Rectal smooth muscle tissue (tissue), 1 donor: ENCODE measurements around the gene SORCS3.

Source experiments
- H3K27ac ChIP-seq: one replicate; pipeline ENCODE4 v1.7.0; 2013; ENCODE audit warnings: low read depth, low read length, inconsistent platforms
- H3K27me3 ChIP-seq: one replicate; pipeline ENCODE4 v1.7.0; 2013; ENCODE audit warnings: low read length; ENCODE audit not compliant: control insufficient read depth, insufficient read depth
- H3K36me3 ChIP-seq: one replicate; pipeline ENCODE4 v1.7.0; 2013; ENCODE audit warnings: low read length; ENCODE audit not compliant: control insufficient read depth, insufficient read depth
- H3K4me1 ChIP-seq: one replicate; pipeline ENCODE4 v1.7.0; 2013; ENCODE audit warnings: low read length; ENCODE audit not compliant: control insufficient read depth, insufficient read depth
- H3K4me3 ChIP-seq: one replicate; pipeline ENCODE4 v1.7.0; 2013; ENCODE audit warnings: low read length
- H3K9ac ChIP-seq: one replicate; pipeline ENCODE4 v1.7.0; 2013; ENCODE audit warnings: low read length

The SORCS3 gene

DNA sequence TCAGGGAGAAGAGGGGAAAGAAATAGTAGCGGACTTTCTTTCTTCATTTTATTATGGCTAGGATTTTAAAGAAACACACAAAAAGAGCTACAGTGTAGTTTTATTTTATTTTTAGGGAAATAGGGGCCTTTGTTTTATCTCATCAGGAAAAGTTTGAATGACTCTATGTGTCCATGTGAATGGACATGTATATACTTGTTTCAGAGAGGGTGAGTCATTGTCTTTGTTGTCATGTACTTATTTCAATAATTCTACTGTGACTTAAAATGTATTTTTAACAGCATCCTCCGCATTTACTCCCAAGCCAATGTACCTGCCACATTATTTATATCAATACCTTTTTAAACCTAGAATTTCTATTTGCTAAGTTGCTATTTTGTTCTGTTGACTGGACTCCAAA is 569.5 kb downstream of the SORCS3 start:
- Histone ChIP-seq H3K4me3 (no peak overlapping the region), H3K36me3 (no peaks in the 10 kb centered on the region), H3K9ac (no peak overlapping the region), H3K27me3 (no peaks in the 10 kb centered on the region), H3K4me1 (no peaks in the 10 kb centered on the region), H3K27ac (no peak overlapping the region)

DNA sequence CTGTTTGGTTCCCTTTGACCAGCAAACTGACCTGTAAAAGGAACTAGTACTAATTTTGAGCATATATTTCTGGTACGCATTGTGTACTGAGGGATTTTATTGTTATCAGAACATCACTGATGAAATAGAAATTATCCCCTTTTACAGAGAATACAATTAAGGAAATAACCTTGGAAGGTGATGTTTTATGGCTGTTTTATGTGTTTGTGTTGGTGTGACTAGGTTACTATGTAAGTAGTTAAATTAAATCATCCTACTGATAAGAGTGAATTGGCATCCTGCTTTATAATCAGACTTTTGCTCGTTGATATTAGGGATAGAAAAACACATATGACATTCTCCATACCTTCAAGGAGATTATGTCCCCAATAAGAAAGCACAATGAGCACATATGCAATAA is 596.6 kb downstream of the SORCS3 start:
- H3K4me1 ChIP-seq = no peaks in the 10 kb centered on the region
- H3K27ac ChIP-seq = no peak overlapping the region
- no peak overlapping the region for H3K4me3 ChIP-seq
- no peaks in the 10 kb centered on the region for H3K27me3 ChIP-seq
- H3K36me3 ChIP-seq = no peaks in the 10 kb centered on the region
- no peak overlapping the region for H3K9ac ChIP-seq

DNA sequence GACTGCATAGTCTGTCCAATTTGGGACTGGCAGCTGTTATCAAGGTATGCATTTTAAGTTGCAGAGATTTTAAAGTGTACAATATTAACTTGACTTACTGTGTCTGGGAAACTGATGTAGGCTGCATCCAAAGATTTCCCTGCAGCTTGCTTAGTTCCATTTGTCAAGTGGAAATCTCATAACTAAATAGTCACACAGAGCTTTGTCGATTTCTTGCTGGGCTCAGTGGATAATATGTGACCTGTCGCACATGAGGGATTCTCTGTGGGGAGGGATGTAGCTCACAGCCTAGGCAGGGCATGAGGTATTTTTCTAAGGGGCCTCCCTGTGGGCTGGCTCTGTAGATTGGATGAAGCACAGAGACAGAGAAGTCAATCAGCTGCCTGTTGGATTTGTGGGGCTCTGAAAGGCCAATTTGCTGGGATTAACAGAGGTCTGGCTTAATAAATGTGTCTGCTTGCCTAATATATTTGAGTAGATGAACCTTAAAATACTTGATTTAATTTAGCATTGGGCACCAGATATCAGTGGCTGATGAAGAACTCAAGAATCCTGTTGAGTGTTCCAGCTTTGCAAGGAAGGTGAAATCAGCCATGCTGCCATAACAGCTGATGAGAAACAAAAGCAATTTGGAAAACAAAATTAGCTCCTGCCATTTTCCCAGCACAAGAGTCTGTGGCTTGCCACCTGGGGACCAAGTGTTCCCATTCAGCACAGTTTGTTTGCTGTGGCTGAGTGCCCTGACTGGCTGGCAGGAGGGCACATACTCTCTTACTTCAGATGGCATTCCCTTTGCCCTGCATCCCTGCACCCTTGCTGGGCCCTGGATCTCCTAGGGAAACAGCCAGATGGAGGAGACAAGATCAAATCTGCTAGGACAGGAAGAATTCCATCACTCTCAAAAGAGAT is 598.5 kb downstream of the SORCS3 start:
- Histone ChIP-seq H3K4me3 (no peak overlapping the region), H3K4me1 (no peaks in the 10 kb centered on the region), H3K9ac (no peak overlapping the region), H3K36me3 (no peaks in the 10 kb centered on the region), H3K27me3 (no peaks in the 10 kb centered on the region), H3K27ac (no peak overlapping the region)

DNA sequence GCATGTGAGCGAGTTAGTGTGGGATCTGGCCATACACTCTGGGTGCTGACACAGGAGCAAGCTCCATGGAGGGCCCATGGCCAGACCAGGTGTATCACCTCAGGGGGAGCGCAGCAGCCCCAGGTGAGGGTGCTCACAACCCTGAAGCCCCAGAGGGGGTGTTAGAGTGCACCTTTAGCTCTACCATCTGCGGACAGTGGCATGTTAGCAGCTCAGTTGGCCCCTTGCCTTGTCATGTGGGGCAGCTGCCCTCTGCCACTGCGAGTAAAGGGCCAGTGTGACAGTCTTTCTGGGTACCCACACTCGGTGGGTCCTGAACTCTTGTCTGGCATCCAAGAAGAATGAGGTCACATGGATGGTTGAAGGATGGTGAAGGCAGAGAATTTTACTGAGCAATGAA is 600.2 kb downstream of the SORCS3 start:
- Histone ChIP-seq H3K4me1 (no peaks in the 10 kb centered on the region), H3K36me3 (no peaks in the 10 kb centered on the region), H3K4me3 (no peak overlapping the region), H3K27me3 (no peaks in the 10 kb centered on the region), H3K9ac (no peak overlapping the region), H3K27ac (no peak overlapping the region)

DNA sequence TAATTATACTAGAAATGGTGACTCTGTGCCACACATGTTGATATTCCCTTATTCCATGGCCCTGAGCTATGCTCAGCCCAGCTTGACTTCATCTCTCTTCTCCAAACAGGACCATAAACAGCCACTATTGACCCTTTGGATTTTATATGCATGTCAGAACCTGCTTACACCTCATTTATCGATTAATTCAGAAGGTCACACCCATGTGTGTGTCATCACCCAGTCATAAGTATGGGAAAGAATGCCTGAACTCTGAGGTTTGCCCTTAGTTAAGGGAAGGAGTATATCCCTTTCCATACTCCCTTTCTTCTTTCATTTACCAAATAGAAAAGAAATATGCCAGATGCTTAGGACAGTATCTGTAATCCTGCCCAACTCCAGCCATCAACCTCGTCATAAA is 602.3 kb downstream of the SORCS3 start:
- H3K4me3 ChIP-seq = no peak overlapping the region
- no peaks in the 10 kb centered on the region for H3K36me3 ChIP-seq

DNA sequence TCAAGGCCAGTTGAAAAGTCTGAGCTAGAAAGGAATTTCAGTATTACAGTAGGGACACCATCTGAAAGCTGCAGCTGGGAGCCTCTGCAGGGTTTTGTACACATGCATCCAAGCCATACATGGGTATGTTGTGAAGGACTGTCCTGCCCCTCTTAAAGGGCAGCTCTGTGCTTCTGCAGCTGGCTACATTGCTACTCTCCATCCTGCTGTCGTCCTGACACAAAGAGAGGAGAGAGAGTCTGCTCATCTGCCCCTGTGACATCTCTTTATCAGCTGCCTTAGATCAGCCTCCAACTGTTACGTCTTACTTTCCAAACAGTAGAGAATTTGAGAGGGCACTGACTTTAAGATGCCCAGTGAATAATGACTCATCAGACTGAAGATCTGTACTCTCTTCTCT is 602.7 kb downstream of the SORCS3 start:
- Histone ChIP-seq H3K27ac (no peak overlapping the region), H3K9ac (no peak overlapping the region), H3K36me3 (no peaks in the 10 kb centered on the region), H3K27me3 (no peaks in the 10 kb centered on the region), H3K4me1 (no peaks in the 10 kb centered on the region), H3K4me3 (no peak overlapping the region)

More for the DNA sequence above, 602.3 kb downstream of the SORCS3 start:
- Histone ChIP-seq H3K27me3 (no peaks in the 10 kb centered on the region), H3K27ac (no peak overlapping the region), H3K9ac (no peak overlapping the region), H3K4me1 (no peaks in the 10 kb centered on the region)

DNA sequence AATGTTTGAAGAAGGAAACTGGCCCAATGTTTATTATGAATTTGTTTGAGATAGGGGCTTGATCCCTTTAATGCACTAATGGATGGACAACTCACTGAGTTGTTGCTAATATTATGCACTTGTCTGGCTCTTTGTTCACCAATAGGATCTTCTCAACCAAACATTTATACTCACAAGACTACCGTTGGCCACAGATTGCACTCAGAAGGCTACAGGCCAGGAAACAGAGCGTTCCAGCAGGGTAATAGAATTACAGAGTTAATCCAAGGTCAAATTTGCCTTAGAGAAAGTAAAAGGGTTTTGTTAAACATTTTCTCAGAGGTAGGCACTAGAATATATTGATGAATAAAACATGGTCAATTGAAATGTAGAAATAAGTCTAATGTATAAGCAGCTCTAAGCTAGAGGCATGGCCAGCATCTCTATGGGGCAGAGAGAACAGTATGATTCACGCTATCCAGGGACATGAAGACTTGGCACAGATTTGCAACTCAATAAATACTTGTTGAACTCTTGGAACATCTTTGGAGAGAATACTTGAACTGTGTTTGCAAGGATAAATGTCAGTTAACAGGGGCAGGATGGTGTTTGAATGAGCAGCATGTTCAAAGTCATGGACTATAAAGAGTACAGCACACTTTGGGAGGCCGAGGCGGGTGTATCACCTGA is 606.9 kb downstream of the SORCS3 start:
- no peak overlapping the region for H3K9ac ChIP-seq
- H3K27me3 ChIP-seq = no peaks in the 10 kb centered on the region
- no peak overlapping the region for H3K4me3 ChIP-seq
- peaks cover 3% of the 10 kb centered on the region for H3K4me1 ChIP-seq
- no peak overlapping the region for H3K27ac ChIP-seq
- H3K36me3 ChIP-seq = no peaks in the 10 kb centered on the region

DNA sequence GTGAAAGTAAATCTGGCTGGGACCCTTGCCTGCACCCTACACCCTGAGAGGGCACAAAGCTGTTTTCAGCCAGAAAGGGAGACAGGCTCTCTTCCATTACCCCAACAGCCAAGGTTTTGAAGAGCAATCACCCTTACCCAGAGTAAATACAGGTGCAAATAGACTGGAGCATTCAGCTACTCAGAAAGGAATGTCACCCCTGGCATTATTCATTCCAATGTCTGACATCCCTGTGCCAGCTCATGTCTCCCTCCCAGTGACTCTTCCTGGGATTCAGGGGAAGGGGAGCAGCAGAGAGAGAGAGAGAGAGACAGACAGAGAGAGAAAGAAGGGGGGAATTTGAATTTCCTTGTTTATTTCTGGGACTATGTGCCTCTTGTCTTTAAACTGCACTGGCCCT is 611.8 kb downstream of the SORCS3 start:
- Histone ChIP-seq H3K9ac (no peak overlapping the region), H3K27me3 (no peaks in the 10 kb centered on the region), H3K36me3 (no peaks in the 10 kb centered on the region), H3K4me1 (peaks cover 3% of the 10 kb centered on the region), H3K27ac (no peak overlapping the region), H3K4me3 (no peak overlapping the region)

DNA sequence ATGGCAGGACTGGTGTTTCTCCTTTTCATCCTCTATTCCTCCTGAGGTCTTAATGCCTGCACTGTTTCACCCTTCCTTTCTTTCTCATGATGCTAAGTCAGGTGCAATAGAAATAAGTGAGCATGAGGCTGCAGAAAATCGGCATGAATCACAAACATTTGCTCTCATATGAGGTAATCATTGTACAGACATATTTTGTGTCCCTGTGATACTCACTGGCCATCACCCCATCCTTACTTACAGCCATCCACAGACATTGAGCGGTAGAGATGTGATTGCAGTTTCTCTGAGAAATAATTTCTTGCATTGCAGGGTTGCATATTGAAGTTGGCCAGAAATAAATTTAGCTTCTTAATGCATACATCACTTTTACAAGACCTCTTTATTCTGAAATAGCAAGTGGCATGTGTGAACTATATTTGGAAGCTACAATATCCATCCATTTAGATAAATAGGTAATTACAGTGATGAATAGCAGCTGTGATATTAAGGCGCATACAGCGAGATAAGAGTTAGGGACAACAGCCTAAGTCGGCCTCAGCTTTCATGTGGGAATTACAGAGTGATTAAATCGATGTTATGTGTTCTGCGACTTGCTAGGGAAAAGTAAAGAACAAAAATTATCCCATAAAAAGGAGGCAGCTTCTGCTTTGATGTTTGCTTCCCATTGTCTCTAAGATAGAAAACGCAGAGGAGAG is 612.6 kb downstream of the SORCS3 start:
- Histone ChIP-seq H3K9ac (no peak overlapping the region), H3K4me1 (peaks cover 3% of the 10 kb centered on the region), H3K4me3 (no peak overlapping the region), H3K36me3 (no peaks in the 10 kb centered on the region), H3K27me3 (no peaks in the 10 kb centered on the region), H3K27ac (no peak overlapping the region)

DNA sequence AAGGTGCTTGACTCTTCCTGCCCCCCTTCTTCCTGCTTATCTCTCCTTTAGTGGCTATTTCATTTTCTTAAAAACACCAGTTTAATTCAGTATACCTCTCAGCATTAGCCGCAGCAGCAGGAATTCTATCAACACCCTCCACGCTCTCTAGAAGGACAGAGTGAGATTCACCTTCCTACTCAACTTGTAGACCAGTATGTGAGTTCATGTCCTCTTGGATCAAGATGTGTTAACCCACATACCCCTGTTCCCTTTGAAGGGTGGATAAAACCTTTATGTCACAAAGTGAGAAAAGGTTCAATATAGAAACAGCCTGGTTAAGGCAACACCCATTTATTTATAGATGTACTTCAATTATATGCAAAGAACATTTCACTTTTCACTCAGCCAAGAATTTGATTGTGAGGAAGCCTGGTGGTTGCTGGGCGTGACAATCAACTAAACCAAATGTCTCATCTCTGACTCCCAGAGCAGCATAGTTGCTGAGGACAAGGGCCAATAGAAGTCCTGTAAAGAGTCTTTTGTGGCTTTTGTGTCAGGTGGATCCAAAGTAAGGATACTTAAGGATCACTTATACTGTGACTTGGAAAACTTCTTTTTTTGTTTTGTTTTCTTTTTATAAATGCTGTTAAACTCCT is 617.1 kb downstream of the SORCS3 start:
- H3K4me1 ChIP-seq = no peaks in the 10 kb centered on the region
- H3K27ac ChIP-seq = no peak overlapping the region
- H3K36me3 ChIP-seq = no peaks in the 10 kb centered on the region
- no peak overlapping the region for H3K4me3 ChIP-seq
- H3K27me3 ChIP-seq = no peaks in the 10 kb centered on the region
- no peak overlapping the region for H3K9ac ChIP-seq

DNA sequence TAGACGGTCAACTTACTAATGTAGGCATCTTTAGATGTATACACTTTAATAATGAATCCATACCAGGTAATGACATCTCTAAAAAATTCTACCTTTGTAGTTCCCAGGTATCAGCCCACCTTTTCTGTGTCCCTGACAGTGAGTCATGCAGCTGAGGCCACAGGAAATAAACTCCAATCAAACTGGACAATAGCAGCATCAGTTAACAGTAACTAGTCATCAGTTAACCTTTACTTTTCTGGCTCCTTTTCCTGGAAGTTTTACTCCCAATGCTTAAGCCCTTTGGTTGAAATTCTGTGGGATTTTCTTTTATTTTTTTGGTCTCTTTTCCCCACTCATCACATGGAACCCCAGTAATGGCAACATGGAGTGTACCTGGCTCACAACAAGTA is 617.6 kb downstream of the SORCS3 start:
- H3K9ac ChIP-seq = no peak overlapping the region
- no peaks in the 10 kb centered on the region for H3K4me1 ChIP-seq
- H3K27ac ChIP-seq = no peak overlapping the region
- H3K36me3 ChIP-seq = no peaks in the 10 kb centered on the region
- H3K4me3 ChIP-seq = no peak overlapping the region
- no peaks in the 10 kb centered on the region for H3K27me3 ChIP-seq

DNA sequence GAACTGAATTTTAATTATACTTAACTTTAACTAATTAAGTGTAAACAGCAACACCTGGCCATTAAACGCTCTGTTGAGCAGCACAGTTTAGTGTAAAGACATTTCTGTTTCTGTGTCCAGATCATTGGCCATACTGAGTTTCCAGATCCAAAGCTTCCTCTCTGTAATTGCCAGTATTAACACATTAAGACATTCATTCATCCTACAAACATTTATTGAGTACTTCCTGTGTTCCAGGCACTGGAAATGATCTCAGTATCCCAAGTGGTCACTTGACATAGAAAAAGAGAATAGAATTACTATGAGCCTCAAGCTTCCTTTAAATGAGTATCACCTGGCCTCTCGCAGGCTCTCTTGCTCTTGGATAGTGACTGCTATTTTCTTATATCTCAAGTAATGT is 618.1 kb downstream of the SORCS3 start:
- Histone ChIP-seq H3K4me1 (no peaks in the 10 kb centered on the region), H3K27me3 (no peaks in the 10 kb centered on the region), H3K4me3 (no peak overlapping the region), H3K27ac (no peak overlapping the region), H3K36me3 (no peaks in the 10 kb centered on the region), H3K9ac (no peak overlapping the region)
